ENCODE measurements around the gene HIP1.
"Not testable (repeated sequence)": the region's sequence is repeated elsewhere in the genome, so short reads cannot be mapped to it uniquely, and the experiment has no call there.

HIP1 gene

GRCh38 chr7:75738604-75738974 lies at the start of gene HIP1:
HIP1 (minus strand) TSS chr7:75738941; CDS start chr7:75738920, 21 bp downstream.
- no peak for DNase-seq

GRCh38 chr7:75788154-75788847 lies 49.6 kb upstream of the HIP1 start:
- DNase-seq: not testable (repeated sequence)

- not testable (repeated sequence) for DNase-seq
Observed at GRCh38 chr7:75783058-75783457, 44.3 kb upstream of the HIP1 start.

- DNase-seq: not testable (repeated sequence)
Observed at GRCh38 chr7:75780647-75781273, 42.0 kb upstream of the HIP1 start.

GRCh38 chr7:75779516-75779915 lies 40.8 kb upstream of the HIP1 start:
- not testable (repeated sequence) for DNase-seq

- not testable (repeated sequence) for DNase-seq
Observed at GRCh38 chr7:75779035-75779434, 40.3 kb upstream of the HIP1 start.

GRCh38 chr7:75776295-75776971 lies 37.7 kb upstream of the HIP1 start:
- DNase-seq: peak; percentile 51

- not testable (repeated sequence) for DNase-seq
Observed at GRCh38 chr7:75773958-75774357, 35.2 kb upstream of the HIP1 start.

- DNase-seq: no peak
Observed at GRCh38 chr7:75772081-75773077, 33.6 kb upstream of the HIP1 start, which contains the start of gene CCL26. CCL26 (minus strand) TSS chr7:75772211; CDS start chr7:75772176, 35 bp downstream.

GRCh38 chr7:75771224-75771623 lies 32.5 kb upstream of the HIP1 start:
- DNase-seq: no peak

GRCh38 chr7:75762350-75762917 lies 23.7 kb upstream of the HIP1 start:
- DNase-seq: peak; percentile 61

GRCh38 chr7:75761801-75762200 lies 23.1 kb upstream of the HIP1 start:
- not testable (repeated sequence) for DNase-seq

GRCh38 chr7:75758491-75758890 lies 19.8 kb upstream of the HIP1 start:
- DNase-seq: no peak

GRCh38 chr7:75757860-75758259 lies 19.1 kb upstream of the HIP1 start:
- peak; percentile 73 for DNase-seq

GRCh38 chr7:75756991-75757676 lies 18.4 kb upstream of the HIP1 start:
- DNase-seq: peak; percentile 52

GRCh38 chr7:75756206-75756990 lies 17.7 kb upstream of the HIP1 start:
- no peak for DNase-seq

GRCh38 chr7:75743455-75743859 lies 4.7 kb upstream of the HIP1 start:
- DNase-seq: no peak

- peak; percentile 52 for DNase-seq
Observed at GRCh38 chr7:75740846-75741497, 2.2 kb upstream of the HIP1 start.

- peak; percentile 83 for DNase-seq
Observed at GRCh38 chr7:75739796-75740672, 1.3 kb upstream of the HIP1 start.

Data from RPMI8226 (cell line).